Cardiac atrium fibroblast (primary cell): Measurements from ENCODE around the gene EMC8. TPM values are rescaled to one million over a fixed set of nuclear protein-coding genes. Genes with fewer than 3 reads are reported as not detected.

Experiments used
- total RNA-seq: library from RNA; depleted of rRNA; stranded (reverse); fragments of >200 nt; gene quantifications from 2 replicates; pipeline ENCODE4 v1.2.3, GENCODE V29; 2015

EMC8 gene
- 23.5 and 30.0 TPM in 2 replicates for total RNA-seq

DNA sequence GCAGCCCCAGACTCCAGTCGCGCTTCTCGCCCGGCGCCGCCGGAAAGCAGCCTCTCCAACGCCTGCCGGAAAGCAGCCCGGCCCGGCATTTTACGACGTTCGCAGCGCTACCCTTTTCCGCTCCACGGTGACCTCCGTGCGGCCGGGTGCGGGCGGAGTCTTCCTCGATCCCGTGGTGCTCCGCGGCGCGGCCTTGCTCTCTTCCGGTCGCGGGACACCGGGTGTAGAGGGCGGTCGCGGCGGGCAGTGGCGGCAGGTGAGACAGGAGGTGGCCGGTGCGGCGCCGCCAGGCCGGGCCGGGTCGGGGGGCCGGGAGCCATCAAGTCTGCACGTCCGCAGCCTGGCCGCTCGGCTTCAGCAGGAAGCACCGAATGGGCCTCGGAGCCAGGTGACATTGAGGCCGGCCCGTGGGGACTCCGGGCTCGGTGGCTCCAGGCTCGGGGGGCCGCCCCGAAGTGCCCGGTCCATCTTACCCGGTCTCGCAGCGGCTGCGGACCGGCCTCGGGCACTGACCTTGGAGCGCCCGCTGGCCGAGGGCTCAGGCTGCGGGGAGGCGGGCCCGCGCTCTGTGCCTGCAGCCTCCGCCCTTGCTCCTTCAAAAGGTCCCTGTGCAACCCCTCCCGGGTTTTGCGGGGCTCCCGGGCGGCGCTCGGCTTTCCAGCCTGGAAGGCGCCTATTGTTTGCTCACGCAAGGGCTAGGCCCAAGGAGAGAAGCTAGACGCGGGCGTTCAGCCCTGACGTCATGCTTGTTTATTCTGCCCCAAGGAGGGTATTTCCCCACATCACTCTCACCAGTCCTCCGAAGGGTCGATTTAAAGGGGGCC lies at the start of gene EMC8, which contains the start of gene COX4I1:
Gene EMC8, minus strand, starts transcription at position 48 of the 824 bp plus-strand sequence. CDS start 249 bp downstream, outside the sequence.
Gene COX4I1, plus strand, starts transcription at position 199 of the 824 bp plus-strand sequence. CDS start 1,511 bp downstream, outside the sequence.

DNA sequence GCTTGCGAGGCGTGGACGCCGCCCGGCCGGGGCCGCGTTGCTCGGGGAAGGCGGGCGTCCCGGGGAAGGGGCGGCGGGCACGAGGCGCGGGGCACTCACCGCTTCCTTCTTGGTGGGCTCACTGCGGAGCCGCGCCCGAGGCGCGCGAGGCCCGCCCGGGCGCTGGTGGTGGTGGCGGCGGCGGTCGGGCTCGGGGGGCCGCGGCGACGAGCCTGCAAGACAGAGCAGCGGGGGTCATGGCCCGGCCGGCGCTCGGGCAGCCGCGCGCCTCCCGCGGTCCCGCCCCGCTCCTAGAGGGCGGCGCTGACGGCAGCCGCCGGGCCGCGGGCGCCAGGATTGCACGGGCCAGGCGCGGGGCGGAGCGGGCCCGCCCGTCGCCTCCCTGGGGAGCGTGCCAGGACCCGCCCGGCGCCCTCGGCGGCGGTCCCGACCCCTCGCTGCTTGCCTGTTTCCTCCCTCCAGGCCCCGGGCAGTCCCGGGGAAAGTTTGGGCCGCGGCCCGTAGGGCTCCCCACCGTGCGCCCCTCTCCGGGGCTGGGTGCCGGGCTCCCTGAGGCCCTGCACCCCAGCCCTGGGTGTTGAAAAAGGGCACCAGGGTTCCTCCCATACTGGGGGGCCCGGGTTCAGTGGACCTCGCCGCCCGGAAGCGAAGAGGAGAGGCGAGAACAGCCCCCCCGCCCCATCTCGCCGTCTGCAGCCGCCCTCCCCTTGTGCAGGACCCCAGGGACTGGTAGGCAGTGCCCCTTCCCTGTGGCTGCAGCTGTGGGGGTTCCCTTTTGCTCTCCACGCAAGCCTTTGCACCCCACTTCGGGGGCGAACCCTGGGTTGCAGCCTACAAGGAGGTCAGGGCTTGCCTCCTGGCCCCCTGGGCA lies 48.3 kb downstream of the EMC8 start, which contains the start of gene C16orf74:
Gene C16orf74, minus strand, starts transcription at position 270 of the 871 bp plus-strand sequence. CDS start 15,879 bp downstream, outside the sequence.

Other genes starting within 250 kb of the EMC8 start
- gene GSE1, start 186.2 kb downstream of the EMC8 start, total RNA-seq, result 28.0 and 39.7 TPM in 2 replicates
- gene GINS2, start 110.6 kb downstream of the EMC8 start, total RNA-seq, result 3.4 and 4.7 TPM in 2 replicates
- gene C16orf74, start 48.4 kb downstream of the EMC8 start, total RNA-seq, result 5.1 and 7.9 TPM in 2 replicates
- gene COX4I1, start 151 bp upstream of the EMC8 start, total RNA-seq, result 519 and 538 TPM in 2 replicates
- gene IRF8, start 99.6 kb upstream of the EMC8 start, total RNA-seq, result not detected in 2 replicates